Measurements from ENCODE around the gene SH3PXD2A. TPM values are rescaled to one million over a fixed set of nuclear protein-coding genes. Genes with fewer than 3 reads are reported as not detected.
A peak's percentile ranks its signal among the peaks of the same experiment; 100 is the strongest.

The SH3PXD2A gene
- total RNA-seq, 1 donor from 2014 or later = 36.8 TPM

DNA sequence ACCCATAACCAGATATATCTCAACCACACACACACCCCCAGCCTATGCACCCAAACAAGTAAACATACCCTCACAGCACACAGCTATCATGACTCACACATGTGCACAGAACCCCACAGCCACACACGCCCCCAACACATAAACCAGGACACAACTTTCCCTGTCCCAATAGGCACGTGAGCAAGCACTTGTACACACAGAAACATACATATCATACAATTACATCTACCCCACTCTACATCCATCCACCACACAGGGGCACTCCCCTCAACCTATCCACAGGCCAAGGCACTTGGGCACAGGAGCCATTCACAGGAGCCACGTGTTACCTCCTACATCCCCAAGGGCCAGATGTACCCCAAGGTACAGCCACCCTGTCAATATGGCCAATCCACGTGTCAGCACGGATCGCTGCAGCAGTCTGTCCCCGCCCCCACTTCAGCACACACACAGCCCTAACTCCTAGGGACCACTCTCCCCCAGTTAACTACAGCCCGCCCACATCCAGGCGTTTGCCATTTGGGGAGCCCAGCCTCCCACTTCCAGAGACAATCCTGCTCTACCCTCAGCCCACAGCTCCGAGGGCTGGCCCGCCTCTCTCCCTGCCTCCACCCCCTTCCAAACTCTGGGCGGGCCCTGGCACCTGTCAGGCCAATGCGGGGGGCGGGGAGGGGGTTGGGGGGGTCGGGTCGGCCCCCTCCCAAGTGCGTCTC, 163.5 kb downstream of the SH3PXD2A start:
- TF ChIP-seq, protein P1, sequence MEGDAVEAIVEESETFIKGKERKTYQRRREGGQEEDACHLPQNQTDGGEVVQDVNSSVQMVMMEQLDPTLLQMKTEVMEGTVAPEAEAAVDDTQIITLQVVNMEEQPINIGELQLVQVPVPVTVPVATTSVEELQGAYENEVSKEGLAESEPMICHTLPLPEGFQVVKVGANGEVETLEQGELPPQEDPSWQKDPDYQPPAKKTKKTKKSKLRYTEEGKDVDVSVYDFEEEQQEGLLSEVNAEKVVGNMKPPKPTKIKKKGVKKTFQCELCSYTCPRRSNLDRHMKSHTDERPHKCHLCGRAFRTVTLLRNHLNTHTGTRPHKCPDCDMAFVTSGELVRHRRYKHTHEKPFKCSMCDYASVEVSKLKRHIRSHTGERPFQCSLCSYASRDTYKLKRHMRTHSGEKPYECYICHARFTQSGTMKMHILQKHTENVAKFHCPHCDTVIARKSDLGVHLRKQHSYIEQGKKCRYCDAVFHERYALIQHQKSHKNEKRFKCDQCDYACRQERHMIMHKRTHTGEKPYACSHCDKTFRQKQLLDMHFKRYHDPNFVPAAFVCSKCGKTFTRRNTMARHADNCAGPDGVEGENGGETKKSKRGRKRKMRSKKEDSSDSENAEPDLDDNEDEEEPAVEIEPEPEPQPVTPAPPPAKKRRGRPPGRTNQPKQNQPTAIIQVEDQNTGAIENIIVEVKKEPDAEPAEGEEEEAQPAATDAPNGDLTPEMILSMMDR (IDR thresholded peaks at IDR 0.05; ENCODE audit: unreplicated experiment) = no peak
- H3K4me1 Mint-ChIP-seq = peaks cover 29% of the 10 kb centered on the region
- H3K4me3 Mint-ChIP-seq = peak overlapping the region; percentile 37
- no peak for DNase-seq (ENCODE audit: low spot score in 2 of 2, unreplicated experiment in 2 of 2)
- no peak overlapping the region for H3K27ac Mint-ChIP-seq
- no peaks in the 10 kb centered on the region for H3K36me3 Mint-ChIP-seq
- no peaks in the 10 kb centered on the region for H3K9me3 Mint-ChIP-seq
- peaks cover 18% of the 10 kb centered on the region for H3K27me3 Mint-ChIP-seq (ENCODE audit: low read depth)

DNA sequence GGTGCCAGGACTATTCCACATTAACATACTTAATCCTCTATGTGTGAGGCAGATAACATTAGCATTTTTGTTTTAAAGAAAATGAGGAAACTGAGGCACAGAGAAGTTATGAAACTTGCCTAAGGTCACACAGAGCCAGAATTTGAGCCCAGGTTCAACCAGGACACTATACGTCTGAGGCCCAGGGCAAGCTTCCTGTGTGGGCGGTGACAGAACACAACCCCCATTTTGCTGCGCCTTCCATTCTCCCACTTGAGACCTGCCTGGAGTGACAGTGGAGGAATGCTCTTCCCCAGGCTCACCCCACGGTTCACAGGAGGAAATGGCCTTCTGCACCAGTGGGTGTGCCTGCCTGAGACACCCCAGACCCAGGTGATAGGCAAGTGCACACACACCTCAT, 164.1 kb downstream of the SH3PXD2A start:
- no peaks in the 10 kb centered on the region for H3K36me3 Mint-ChIP-seq
- peak overlapping the region; percentile 37 for H3K4me3 Mint-ChIP-seq
- H3K4me1 Mint-ChIP-seq = peaks cover 27% of the 10 kb centered on the region
- TF ChIP-seq, protein P1 (IDR thresholded peaks at IDR 0.05; ENCODE audit: unreplicated experiment) = no peak
- H3K27me3 Mint-ChIP-seq (ENCODE audit: low read depth) = peaks cover 18% of the 10 kb centered on the region
- no peaks in the 10 kb centered on the region for H3K9me3 Mint-ChIP-seq
- no peak overlapping the region for H3K27ac Mint-ChIP-seq
- no peak for DNase-seq (ENCODE audit: low spot score in 2 of 2, unreplicated experiment in 2 of 2)

DNA sequence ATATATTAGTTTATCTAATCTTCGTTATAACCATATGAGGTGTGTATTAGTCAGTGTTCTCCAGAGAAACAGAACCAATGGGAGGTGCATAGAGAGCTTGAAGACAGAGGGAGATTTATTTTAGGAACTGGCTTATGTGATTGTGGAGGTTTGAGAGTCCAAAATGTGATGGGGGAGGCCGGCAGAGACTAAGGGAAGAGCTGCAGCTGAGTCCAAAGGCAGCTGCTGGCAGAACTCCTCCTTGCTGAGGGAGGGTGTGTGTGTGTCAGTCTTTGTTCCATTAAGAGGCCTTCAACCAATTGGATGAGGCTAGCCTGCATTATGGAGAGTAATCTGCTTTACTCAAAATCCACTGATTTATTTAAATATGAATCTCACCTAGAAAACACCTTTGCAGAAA, 165.1 kb downstream of the SH3PXD2A start:
- Mint-ChIP-seq H3K9me3 (no peaks in the 10 kb centered on the region), H3K4me1 (peaks cover 33% of the 10 kb centered on the region), H3K27me3 (ENCODE audit: low read depth) (peaks cover 14% of the 10 kb centered on the region), H3K36me3 (no peaks in the 10 kb centered on the region), H3K27ac (no peak overlapping the region), H3K4me3 (no peak overlapping the region)
- DNase-seq (ENCODE audit: low spot score in 2 of 2, unreplicated experiment in 2 of 2) = no peak
- TF ChIP-seq, protein P1 (IDR thresholded peaks at IDR 0.05; ENCODE audit: unreplicated experiment) = no peak

DNA sequence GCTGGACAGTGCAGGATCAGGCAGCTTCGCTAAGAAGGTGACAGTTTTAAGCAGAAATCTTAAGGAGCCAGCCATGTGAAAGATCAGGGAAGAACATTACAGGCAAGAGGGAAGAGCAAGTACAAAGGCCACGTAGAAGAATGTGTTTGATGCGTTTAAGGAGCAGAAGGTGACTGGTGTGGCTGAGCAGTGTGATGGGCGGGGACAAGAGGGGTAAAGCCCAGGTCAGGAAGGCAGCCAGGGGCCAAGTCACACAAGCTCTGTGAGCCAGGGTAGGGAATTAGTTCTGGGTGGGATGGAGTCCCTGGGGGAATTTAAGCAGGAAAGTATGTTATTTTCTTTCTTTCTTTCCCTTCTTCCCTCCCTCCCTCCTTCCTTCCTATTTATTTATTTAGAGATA, 166.9 kb downstream of the SH3PXD2A start:
- Mint-ChIP-seq H3K4me1 (peaks cover 31% of the 10 kb centered on the region), H3K36me3 (no peaks in the 10 kb centered on the region), H3K9me3 (no peaks in the 10 kb centered on the region), H3K27ac (peak overlapping the region; percentile 32), H3K27me3 (ENCODE audit: low read depth) (peaks cover 3% of the 10 kb centered on the region), H3K4me3 (no peak overlapping the region)
- TF ChIP-seq, protein P1 (IDR thresholded peaks at IDR 0.05; ENCODE audit: unreplicated experiment) = no peak
- no peak for DNase-seq (ENCODE audit: low spot score in 2 of 2, unreplicated experiment in 2 of 2)

DNA sequence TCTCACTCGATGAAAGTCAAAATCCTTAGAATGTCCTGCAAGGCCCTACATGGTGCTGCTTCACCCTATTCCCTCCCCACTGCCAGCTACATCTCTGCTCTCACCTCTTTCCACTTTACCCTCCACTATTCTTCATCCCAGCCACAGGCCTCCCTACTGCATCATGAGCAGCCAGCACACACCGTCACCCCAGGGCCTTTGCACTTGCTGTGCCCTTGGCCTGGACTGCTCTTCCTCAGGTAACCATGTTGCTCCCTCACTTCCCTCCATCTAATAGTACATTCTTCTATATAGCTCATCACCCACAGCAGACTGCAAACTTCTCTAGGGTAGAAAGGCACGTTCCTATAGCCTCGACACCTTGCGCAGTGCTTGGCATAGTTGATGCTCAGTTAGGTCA, 167.7 kb downstream of the SH3PXD2A start:
- no peaks in the 10 kb centered on the region for H3K27me3 Mint-ChIP-seq (ENCODE audit: low read depth)
- TF ChIP-seq, protein P1 (IDR thresholded peaks at IDR 0.05; ENCODE audit: unreplicated experiment) = no peak
- no peak for DNase-seq (ENCODE audit: low spot score in 2 of 2, unreplicated experiment in 2 of 2)
- no peak overlapping the region for H3K4me3 Mint-ChIP-seq
- H3K36me3 Mint-ChIP-seq = no peaks in the 10 kb centered on the region
- peaks cover 29% of the 10 kb centered on the region for H3K4me1 Mint-ChIP-seq
- peak overlapping the region; percentile 10 for H3K27ac Mint-ChIP-seq
- H3K9me3 Mint-ChIP-seq = no peaks in the 10 kb centered on the region

Measured in mesothelial cell of epicardium (in vitro differentiated cells).